IMR-90 (cell line): ENCODE results near the gene FBXL4.

ENCODE experiments used
- CHD1 ChIP-seq: IDR thresholded peaks from 2 replicates; pipeline ENCODE4 v1.6.1; 2012; ENCODE audit warnings: low read depth, low read length, improper control_type of control experiment
- CTCF ChIP-seq: conservative IDR thresholded peaks from 2 replicates; pipeline ENCODE4 v1.5.1; 2012; ENCODE audit warnings: mild to moderate bottlenecking, low read depth, low read length, improper control_type of control experiment
- MAFK ChIP-seq: IDR thresholded peaks from 2 replicates; pipeline ENCODE4 v1.6.1; 2012; ENCODE audit warnings: low read depth, low read length, improper control_type of control experiment
- POLR2A ChIP-seq: IDR thresholded peaks from 2 replicates; pipeline ENCODE4 v1.6.1; 2012; ENCODE audit warnings: mild to moderate bottlenecking, low read depth, low read length
- RAD21 ChIP-seq: IDR thresholded peaks from 2 replicates; pipeline ENCODE4 v1.6.1; 2012; ENCODE audit warnings: low read length, improper control_type of control experiment
- RCOR1 ChIP-seq: IDR thresholded peaks from 2 replicates; pipeline ENCODE4 v1.6.1; 2012; ENCODE audit warnings: mild to moderate bottlenecking, low read length, improper control_type of control experiment; ENCODE audit not compliant: insufficient replicate concordance

GRCh38 chr6:98904096-98904495 lies 43.6 kb downstream of the FBXL4 start:
- no peak for TF ChIP-seq POLR2A
- no peak for TF ChIP-seq CTCF
- TF ChIP-seq RCOR1: no peak
- TF ChIP-seq RAD21: no peak
- TF ChIP-seq MAFK: no peak
- TF ChIP-seq CHD1: no peak
